H1 (cell line): ENCODE data around the gene NDEL1. TPM values are rescaled to one million over a fixed set of nuclear protein-coding genes. Genes with fewer than 3 reads are reported as not detected.

Source experiments
- CTCF ChIA-PET: fragments of 300-600 bp; sonication (Branson Sonifier 250); formaldehyde crosslinking; loops from one replicate; lab custom pipeline; 2021; ENCODE audit not compliant: partially characterized antibody; lab: Charles Lee
- POLR2A ChIA-PET: fragments of 300-600 bp; sonication (Branson Sonifier 250); formaldehyde crosslinking; loops from one replicate; lab custom pipeline; 2021; ENCODE audit warnings: inconsistent platforms; ENCODE audit not compliant: partially characterized antibody; lab: Charles Lee
- DNase-seq, 2 experiments: peaks; one replicate each; pipeline versions ENCODE4 v3.0.0 to v3.0.0-alpha.2; 2010 to 2022; ENCODE audit warnings: low spot score in 2 of 2, low read depth in 1 of 2, mixed read lengths in 1 of 2
- FAIRE-seq: peaks from 2 replicates; lab custom pipeline; 2011; peaks lifted over from hg19 to GRCh38; lab: Jason Lieb, UNC
- H2AFZ ChIP-seq: 2 replicates; pipeline ENCODE4 v1.8.1; 2012; ENCODE audit warnings: low read length, inconsistent platforms
- H2AK5ac ChIP-seq: 2 replicates; pipeline ENCODE4 v1.6.1; 2013; ENCODE audit warnings: low read depth, low read length
- H2BK120ac ChIP-seq: replicated peaks from 2 replicates; pipeline ENCODE3; 2013; ENCODE audit warnings: low read depth, low read length, inconsistent platforms
- H2BK12ac ChIP-seq: 2 replicates; pipeline ENCODE4 v1.6.1; 2013; ENCODE audit warnings: low read depth, low read length
- H2BK15ac ChIP-seq: 2 replicates; pipeline ENCODE4 v1.6.1; 2013; ENCODE audit warnings: low read length
- H2BK20ac ChIP-seq: 2 replicates; pipeline ENCODE4 v1.6.1; 2013; ENCODE audit warnings: low read length
- H2BK5ac ChIP-seq: 2 replicates; pipeline ENCODE4 v1.6.1; 2013; ENCODE audit warnings: low read depth, low read length
- H3K14ac ChIP-seq: 2 replicates; pipeline ENCODE4 v1.6.1; 2013; ENCODE audit warnings: inconsistent platforms; ENCODE audit not compliant: insufficient read length
- H3K18ac ChIP-seq: 2 replicates; pipeline ENCODE4 v1.6.1; 2013; ENCODE audit warnings: low read length; ENCODE audit errors: extremely low read depth
- H3K23ac ChIP-seq: 2 replicates; pipeline ENCODE4 v1.6.1; 2013; ENCODE audit warnings: inconsistent platforms; ENCODE audit not compliant: insufficient read length
- H3K23me2 ChIP-seq: 2 replicates; pipeline ENCODE4 v1.6.1; 2013; ENCODE audit warnings: low read depth, low read length
- H3K27ac ChIP-seq: 2 replicates; pipeline ENCODE4 v1.6.1; 2011; ENCODE audit warnings: low read depth, low read length, inconsistent platforms
- H3K27me3 ChIP-seq, 4 experiments: replicated peaks in 1 of 4; 1 replicate in 1 of 4; 2 replicates in 3 of 4; pipeline versions ENCODE4 v1.6.1 to v1.8.1; 2011 to 2013; ENCODE audit warnings: low read length in 3 of 4, mild to moderate bottlenecking in 3 of 4, inconsistent platforms in 2 of 4, mixed read lengths in 2 of 4, moderate library complexity in 1 of 4; ENCODE audit not compliant: control insufficient read depth in 3 of 4, insufficient read depth in 3 of 4; ENCODE audit errors: extremely low read depth in 1 of 4
- H3K36me3 ChIP-seq, 4 experiments: 2 replicates each; pipeline versions ENCODE4 v1.6.1 to v1.8.1; 2011 to 2013; ENCODE audit warnings: mild to moderate bottlenecking in 4 of 4, low read length in 3 of 4, moderate library complexity in 2 of 4, control low read depth in 1 of 4, inconsistent platforms in 1 of 4; ENCODE audit not compliant: insufficient read depth in 4 of 4, control insufficient read depth in 2 of 4
- H3K4ac ChIP-seq: replicated peaks from 2 replicates; pipeline ENCODE3; 2013; ENCODE audit warnings: low read length, low read depth, mixed read lengths, inconsistent platforms; ENCODE audit not compliant: insufficient read length
- H3K4me1 ChIP-seq, 4 experiments: replicated peaks in 1 of 4; 1 replicate in 1 of 4; 2 replicates in 3 of 4; pipeline versions ENCODE4 v1.6.1 to v1.8.1; 2011 to 2013; ENCODE audit warnings: low read length in 3 of 4, inconsistent platforms in 2 of 4, mixed read lengths in 1 of 4; ENCODE audit not compliant: insufficient read depth in 4 of 4, control insufficient read depth in 3 of 4
- H3K4me2 ChIP-seq, 2 experiments: 2 replicates each; pipeline versions ENCODE4 v1.6.1 to v1.8.1; 2011 to 2013; ENCODE audit warnings: low read depth in 2 of 2, low read length in 2 of 2, control low read depth in 1 of 2, inconsistent platforms in 1 of 2, mild to moderate bottlenecking in 1 of 2; ENCODE audit not compliant: insufficient read depth in 1 of 2
- H3K4me3 ChIP-seq, 4 experiments: fragments of 200-600, 300-600 bp in 1 of 4; sonication (generic), shearing (Covaris generic), sonication (Bioruptor Twin) in 1 of 4; 2 replicates each; pipeline versions ENCODE4 v1.5.1 to v1.8.1; 2011 to 2016; ENCODE audit warnings: low read length in 4 of 4, low read depth in 3 of 4, control low read depth in 2 of 4, inconsistent platforms in 2 of 4, mild to moderate bottlenecking in 2 of 4, mixed read lengths in 1 of 4, moderate library complexity in 1 of 4; ENCODE audit not compliant: insufficient read depth in 2 of 4; ENCODE audit errors: extremely low read depth in 1 of 4
- H3K56ac ChIP-seq: replicated peaks from 2 replicates; pipeline ENCODE3; 2013; ENCODE audit warnings: low read depth, mild to moderate bottlenecking, mixed read lengths, low read length, inconsistent platforms; ENCODE audit not compliant: insufficient read length
- H3K79me1 ChIP-seq: 2 replicates; pipeline ENCODE4 v1.6.1; 2013; ENCODE audit warnings: low read depth, low read length, control low read depth
- H3K79me2 ChIP-seq, 2 experiments: 2 replicates each; pipeline versions ENCODE4 v1.6.1 to v1.8.1; 2012 to 2013; ENCODE audit warnings: low read length in 2 of 2, mild to moderate bottlenecking in 2 of 2, inconsistent platforms in 1 of 2; ENCODE audit not compliant: insufficient read depth in 2 of 2, control insufficient read depth in 1 of 2
- H3K9ac ChIP-seq, 4 experiments: replicated peaks in 1 of 4; 1 replicate in 1 of 4; 2 replicates in 3 of 4; pipeline versions ENCODE4 v1.6.1 to v1.8.1; 2011 to 2013; ENCODE audit warnings: low read depth in 3 of 4, low read length in 3 of 4, control low read depth in 2 of 4, mild to moderate bottlenecking in 2 of 4, moderate library complexity in 2 of 4, inconsistent platforms in 1 of 4; ENCODE audit errors: extremely low read depth in 1 of 4
- H3K9me3 ChIP-seq, 2 experiments: 2 replicates each; pipeline versions ENCODE4 v1.6.1 to v1.8.1; 2012 to 2013; ENCODE audit warnings: mild to moderate bottlenecking in 2 of 2, moderate library complexity in 2 of 2, control low read depth in 1 of 2, inconsistent platforms in 1 of 2, low read depth in 1 of 2, low read length in 1 of 2, mixed read lengths in 1 of 2; ENCODE audit not compliant: insufficient read depth in 2 of 2
- H4K20me1 ChIP-seq, 2 experiments: replicated peaks in 1 of 2; 2 replicates each; pipeline versions ENCODE3 to v1.8.1; 2011 to 2013; ENCODE audit warnings: inconsistent platforms in 2 of 2, low read length in 2 of 2, mild to moderate bottlenecking in 1 of 2; ENCODE audit not compliant: insufficient read depth in 2 of 2, control insufficient read depth in 1 of 2
- H4K5ac ChIP-seq: 2 replicates; pipeline ENCODE4 v1.6.1; 2013; ENCODE audit warnings: low read length, low read depth, mixed read lengths, inconsistent platforms; ENCODE audit not compliant: insufficient read length
- H4K8ac ChIP-seq: 2 replicates; pipeline ENCODE4 v1.8.0; 2013; ENCODE audit warnings: mild to moderate bottlenecking, moderate library complexity, low read length, inconsistent platforms; ENCODE audit not compliant: insufficient read depth; ENCODE audit errors: extremely low read depth
- H4K91ac ChIP-seq: replicated peaks from 2 replicates; pipeline ENCODE3; 2013; ENCODE audit warnings: low read length, mixed read lengths, inconsistent platforms; ENCODE audit not compliant: insufficient read length
- GABPA ChIP-seq: IDR thresholded peaks from 2 replicates; pipeline ENCODE4 v1.6.1; 2011; ENCODE audit warnings: mild to moderate bottlenecking, low read length, moderate library complexity, borderline replicate concordance; ENCODE audit not compliant: insufficient read depth
- HDAC2 ChIP-seq, 2 experiments: fragments of 300-600 bp in 1 of 2; sonication (generic) in 1 of 2; IDR thresholded peaks; 2 replicates each; pipeline ENCODE4 v1.6.1; 2011 to 2012; ENCODE audit warnings: low read depth in 2 of 2, low read length in 2 of 2, mild to moderate bottlenecking in 2 of 2, moderate library complexity in 2 of 2, borderline replicate concordance in 1 of 2, inconsistent platforms in 1 of 2
- JUND ChIP-seq: IDR thresholded peaks from 2 replicates; pipeline ENCODE4 v1.6.1; 2011; ENCODE audit warnings: mild to moderate bottlenecking, improper control_type of control experiment, low read length
- NANOG ChIP-seq: IDR thresholded peaks from 2 replicates; pipeline ENCODE4 v1.6.1; 2011; ENCODE audit warnings: low read length, low read depth, mild to moderate bottlenecking, inconsistent platforms; ENCODE audit not compliant: insufficient read depth, poor library complexity, severe bottlenecking
- POLR2AphosphoS5 ChIP-seq: IDR thresholded peaks from 2 replicates; pipeline ENCODE4 v1.6.1; 2011; ENCODE audit warnings: low read depth, low read length
- SIRT6 ChIP-seq: IDR thresholded peaks from one replicate; pipeline ENCODE4 v1.7.1; 2012; ENCODE audit warnings: low read length, inconsistent platforms
- SP4 ChIP-seq: IDR thresholded peaks from 2 replicates; pipeline ENCODE4 v1.6.1; 2012; ENCODE audit warnings: low read length, inconsistent platforms
- TBP ChIP-seq: IDR thresholded peaks from 2 replicates; pipeline ENCODE4 v1.6.1; 2011; ENCODE audit warnings: low read depth, low read length, improper control_type of control experiment
- ZNF274 ChIP-seq: IDR thresholded peaks from 2 replicates; pipeline ENCODE4 v1.7.0; 2012; ENCODE audit warnings: low read length, borderline replicate concordance; ENCODE audit errors: extremely low read depth
- polyA plus RNA-seq, 7 experiments: library from polyadenylated mRNA; depleted of rRNA in 3 of 7; stranded (reverse) in 5 of 7; unstranded in 2 of 7; fragments of >200 nt in 5 of 7; fragments of 200-250 nt in 2 of 7; gene quantifications; 1 replicate in 5 of 7; 2 replicates in 1 of 7; 4 replicates in 1 of 7; pipeline versions ENCODE4 v1.2.1 to v1.2.3, GENCODE V29; 2011 to 2013; ENCODE audit warnings: missing spikeins in 2 of 7, mixed read lengths in 2 of 7
- total RNA-seq: library from RNA; stranded (reverse); fragmentation: NEBNext Ultra II Directional; extraction: Animal tissue kit (Norgen Biotek cat#: 25700); gene quantifications from 2 replicates; pipeline ENCODE4 v1.2.1, GENCODE V29; 2021
- TF ChIP-seq, protein P1 (sequence below), 3 experiments: IDR thresholded peaks; 1 replicate in 2 of 3; 2 replicates in 1 of 3; pipeline versions ENCODE4 v1.5.1 to v1.6.1; 2011; ENCODE audit warnings: low read length in 3 of 3, mild to moderate bottlenecking in 3 of 3, inconsistent platforms in 2 of 3, low read depth in 1 of 3, moderate library complexity in 1 of 3; ENCODE audit not compliant: insufficient read depth in 1 of 3; ENCODE audit errors: control extremely low read depth in 1 of 3

NDEL1 gene
- total and polyA plus RNA-seq, 2 of the 8 experiments (the other 6 are each of a cell fraction or from before 2014, with no cell fraction given) = 31.1 to 32.9 TPM

DNA sequence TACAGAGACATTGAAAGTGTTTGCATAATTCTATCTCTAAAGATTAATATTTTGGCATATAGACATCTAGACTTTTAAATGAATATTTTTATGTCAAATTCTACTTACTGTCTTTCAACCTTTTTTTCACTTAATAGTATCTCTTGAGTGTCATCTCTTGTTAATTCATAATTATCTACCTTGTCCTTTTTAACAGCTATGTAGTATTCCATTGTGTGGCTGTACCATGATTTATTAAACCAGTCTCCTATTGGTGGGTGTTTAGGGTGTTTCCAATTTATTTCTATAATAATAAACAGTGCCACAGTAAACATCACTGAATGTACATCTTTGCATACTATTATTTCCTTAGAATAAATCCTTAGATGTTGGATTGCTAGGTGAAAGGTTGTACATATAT lies 21.7 kb upstream of the NDEL1 start:
- Histone ChIP-seq H3K14ac (no peak overlapping the region), H3K27ac (no peak overlapping the region), H3K27me3 (no peaks in the 10 kb centered on the region), H2BK5ac (no peak overlapping the region), H3K36me3 (no peaks in the 10 kb centered on the region), H2BK120ac (no peak overlapping the region), H2BK20ac (no peak overlapping the region), H3K23ac (no peak overlapping the region), H2AK5ac (no peak overlapping the region), H4K5ac (no peak overlapping the region), H4K20me1 (no peaks in the 10 kb centered on the region), H3K79me2 (no peaks in the 10 kb centered on the region), H3K18ac (no peak overlapping the region), H2BK12ac (no peak overlapping the region), H3K4me3 (no peak overlapping the region), H3K4ac (no peak overlapping the region), H2AFZ (no peak overlapping the region), H4K91ac (no peak overlapping the region), H3K79me1 (no peaks in the 10 kb centered on the region), H3K56ac (no peak overlapping the region), H3K23me2 (no peaks in the 10 kb centered on the region; the same call in 1 of the 2 replicates), H3K4me2 (no peak overlapping the region), H4K8ac (no peak overlapping the region), H3K4me1 (0 out of 7 replicates have a peak, but pooled peaks cover 0 to 5% (median under 1%) of the 10 kb centered on the region in 4 experiments), H3K9me3 (no peaks in the 10 kb centered on the region), H3K9ac (no peak overlapping the region), H2BK15ac (no peak overlapping the region)
- TF ChIP-seq JUND (no peak), ZNF274 (no peak), SIRT6 (no peak), SP4 (no peak), TBP (no peak), HDAC2 (IDR thresholded peaks at IDR 0.05; ENCODE audit: borderline replicate concordance in 1 of 2, low read depth in 2 of 2, low read length in 2 of 2) (no peak), GABPA (no peak), NANOG (no peak), POLR2AphosphoS5 (no peak)
- TF ChIP-seq, protein P1, sequence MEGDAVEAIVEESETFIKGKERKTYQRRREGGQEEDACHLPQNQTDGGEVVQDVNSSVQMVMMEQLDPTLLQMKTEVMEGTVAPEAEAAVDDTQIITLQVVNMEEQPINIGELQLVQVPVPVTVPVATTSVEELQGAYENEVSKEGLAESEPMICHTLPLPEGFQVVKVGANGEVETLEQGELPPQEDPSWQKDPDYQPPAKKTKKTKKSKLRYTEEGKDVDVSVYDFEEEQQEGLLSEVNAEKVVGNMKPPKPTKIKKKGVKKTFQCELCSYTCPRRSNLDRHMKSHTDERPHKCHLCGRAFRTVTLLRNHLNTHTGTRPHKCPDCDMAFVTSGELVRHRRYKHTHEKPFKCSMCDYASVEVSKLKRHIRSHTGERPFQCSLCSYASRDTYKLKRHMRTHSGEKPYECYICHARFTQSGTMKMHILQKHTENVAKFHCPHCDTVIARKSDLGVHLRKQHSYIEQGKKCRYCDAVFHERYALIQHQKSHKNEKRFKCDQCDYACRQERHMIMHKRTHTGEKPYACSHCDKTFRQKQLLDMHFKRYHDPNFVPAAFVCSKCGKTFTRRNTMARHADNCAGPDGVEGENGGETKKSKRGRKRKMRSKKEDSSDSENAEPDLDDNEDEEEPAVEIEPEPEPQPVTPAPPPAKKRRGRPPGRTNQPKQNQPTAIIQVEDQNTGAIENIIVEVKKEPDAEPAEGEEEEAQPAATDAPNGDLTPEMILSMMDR (IDR thresholded peaks at IDR 0.05; ENCODE audit: control extremely low read depth in 1 of 3, insufficient read depth in 1 of 3, low read depth in 1 of 3, low read length in 3 of 3) = no peak
- no peak for FAIRE-seq
- POLR2A ChIA-PET = no interaction called here
- no peak for DNase-seq
- CTCF ChIA-PET = no interaction called here
